Liver (tissue), 3 donors: ENCODE data around the gene EXOC3.

Experiments used
- EGR1 ChIP-seq, 2 donors: IDR thresholded peaks; 2 replicates each; pipeline ENCODE4 v1.6.1; 2016 to 2018; ENCODE audit warnings: antibody characterized with exemption in 2 of 2, low read depth in 2 of 2
- FOXA1 ChIP-seq: IDR thresholded peaks from 2 replicates; pipeline ENCODE4 v1.6.1; 2016; ENCODE audit warnings: antibody characterized with exemption
- FOXA2 ChIP-seq: IDR thresholded peaks from 2 replicates; pipeline ENCODE4 v1.6.1; 2016; ENCODE audit warnings: antibody characterized with exemption
- GABPA ChIP-seq, 2 donors: IDR thresholded peaks in 1 of 2; conservative IDR thresholded peaks in 1 of 2; 2 replicates each; pipeline ENCODE4 v1.6.1; 2016; ENCODE audit warnings: antibody characterized with exemption in 2 of 2, mild to moderate bottlenecking in 1 of 2, moderate library complexity in 1 of 2
- JUND ChIP-seq, 2 donors: IDR thresholded peaks; 2 replicates each; pipeline ENCODE4 v1.6.1; 2016; ENCODE audit warnings: antibody characterized with exemption in 2 of 2
- RAD21 ChIP-seq, 2 donors: IDR thresholded peaks; 2 replicates each; pipeline ENCODE4 v1.6.1; 2016; ENCODE audit warnings: antibody characterized with exemption in 2 of 2, mild to moderate bottlenecking in 2 of 2
- RXRA ChIP-seq, 2 donors: IDR thresholded peaks; 2 replicates each; pipeline ENCODE4 v1.6.1; 2017 to 2018; ENCODE audit warnings: antibody characterized with exemption in 2 of 2, mild to moderate bottlenecking in 1 of 2
- SP1 ChIP-seq: IDR thresholded peaks from 2 replicates; pipeline ENCODE4 v1.6.1; 2018; ENCODE audit warnings: antibody characterized with exemption, mild to moderate bottlenecking
- TAF1 ChIP-seq: conservative IDR thresholded peaks from 2 replicates; pipeline ENCODE4 v1.6.1; 2016; ENCODE audit warnings: antibody characterized with exemption, mild to moderate bottlenecking
- TF ChIP-seq, protein P1 (sequence below): fragments of 150-350 bp; IDR thresholded peaks from 2 replicates; pipeline ENCODE4 v1.5.1; 2017; ENCODE audit warnings: improper control_type of control experiment, low read depth, low read length; ENCODE audit not compliant: missing input control
- TF ChIP-seq, protein P2 (sequence below): IDR thresholded peaks from 2 replicates; pipeline ENCODE4 v1.6.1; 2016; ENCODE audit warnings: antibody characterized with exemption
- TF ChIP-seq, protein P3 (sequence below): IDR thresholded peaks from 2 replicates; pipeline ENCODE4 v1.6.1; 2016; ENCODE audit warnings: antibody characterized with exemption
- TF ChIP-seq, protein P4 (sequence below): IDR thresholded peaks from 2 replicates; pipeline ENCODE4 v1.6.1; 2016; ENCODE audit warnings: antibody characterized with exemption, mild to moderate bottlenecking
- TF ChIP-seq, protein P5 (sequence below): IDR thresholded peaks from 2 replicates; pipeline ENCODE4 v1.6.1; 2016; ENCODE audit warnings: antibody characterized with exemption
- donor health status: healthy.
- donor health status: healthy.

DNA sequence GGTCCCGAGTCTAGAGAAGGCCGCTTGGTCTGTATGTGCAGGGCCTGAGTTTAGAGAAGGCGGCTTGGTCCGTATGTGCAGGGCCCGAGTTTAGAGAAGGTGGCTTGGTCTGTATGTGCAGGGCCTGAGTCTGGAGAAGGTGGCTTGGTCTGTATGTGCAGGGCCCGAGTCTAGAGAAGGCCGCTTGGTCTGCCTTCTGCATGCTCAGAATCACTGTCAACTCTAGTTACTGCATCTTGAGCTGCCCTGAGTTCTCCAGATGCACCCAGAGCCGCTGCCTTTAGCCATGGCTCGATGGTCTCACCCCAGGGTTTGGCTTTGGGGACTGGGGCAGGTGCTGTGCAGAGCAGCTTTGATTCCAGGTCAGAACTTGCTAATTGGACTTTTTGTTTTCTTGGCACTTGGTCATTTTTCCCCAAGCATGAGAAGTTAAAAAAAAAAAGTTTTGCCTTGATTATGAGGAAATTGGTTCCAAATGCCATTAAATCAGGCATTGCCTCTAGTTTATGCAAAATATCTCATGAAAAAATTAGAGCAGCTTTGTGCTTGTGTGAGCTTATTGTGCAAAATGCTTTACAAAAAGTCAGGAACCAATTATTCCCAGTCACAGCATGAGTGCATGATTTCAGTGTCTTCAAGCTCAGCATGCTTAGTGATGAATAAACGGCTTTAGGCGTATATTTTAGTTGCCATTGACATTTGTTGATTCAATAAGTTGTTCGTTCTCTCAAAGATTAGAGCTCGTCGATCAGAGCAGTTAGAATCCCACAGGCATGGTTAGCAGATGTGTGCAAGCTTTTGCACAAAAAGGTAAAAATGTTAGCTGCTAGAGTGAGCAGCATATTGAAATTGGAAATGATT is 25.4 kb upstream of the EXOC3 start:
- TF ChIP-seq, protein P1, sequence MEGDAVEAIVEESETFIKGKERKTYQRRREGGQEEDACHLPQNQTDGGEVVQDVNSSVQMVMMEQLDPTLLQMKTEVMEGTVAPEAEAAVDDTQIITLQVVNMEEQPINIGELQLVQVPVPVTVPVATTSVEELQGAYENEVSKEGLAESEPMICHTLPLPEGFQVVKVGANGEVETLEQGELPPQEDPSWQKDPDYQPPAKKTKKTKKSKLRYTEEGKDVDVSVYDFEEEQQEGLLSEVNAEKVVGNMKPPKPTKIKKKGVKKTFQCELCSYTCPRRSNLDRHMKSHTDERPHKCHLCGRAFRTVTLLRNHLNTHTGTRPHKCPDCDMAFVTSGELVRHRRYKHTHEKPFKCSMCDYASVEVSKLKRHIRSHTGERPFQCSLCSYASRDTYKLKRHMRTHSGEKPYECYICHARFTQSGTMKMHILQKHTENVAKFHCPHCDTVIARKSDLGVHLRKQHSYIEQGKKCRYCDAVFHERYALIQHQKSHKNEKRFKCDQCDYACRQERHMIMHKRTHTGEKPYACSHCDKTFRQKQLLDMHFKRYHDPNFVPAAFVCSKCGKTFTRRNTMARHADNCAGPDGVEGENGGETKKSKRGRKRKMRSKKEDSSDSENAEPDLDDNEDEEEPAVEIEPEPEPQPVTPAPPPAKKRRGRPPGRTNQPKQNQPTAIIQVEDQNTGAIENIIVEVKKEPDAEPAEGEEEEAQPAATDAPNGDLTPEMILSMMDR: no peak
- no peak for TF ChIP-seq TAF1
- no peak for TF ChIP-seq RAD21 (IDR thresholded peaks at IDR 0.05)
- TF ChIP-seq, protein P2, sequence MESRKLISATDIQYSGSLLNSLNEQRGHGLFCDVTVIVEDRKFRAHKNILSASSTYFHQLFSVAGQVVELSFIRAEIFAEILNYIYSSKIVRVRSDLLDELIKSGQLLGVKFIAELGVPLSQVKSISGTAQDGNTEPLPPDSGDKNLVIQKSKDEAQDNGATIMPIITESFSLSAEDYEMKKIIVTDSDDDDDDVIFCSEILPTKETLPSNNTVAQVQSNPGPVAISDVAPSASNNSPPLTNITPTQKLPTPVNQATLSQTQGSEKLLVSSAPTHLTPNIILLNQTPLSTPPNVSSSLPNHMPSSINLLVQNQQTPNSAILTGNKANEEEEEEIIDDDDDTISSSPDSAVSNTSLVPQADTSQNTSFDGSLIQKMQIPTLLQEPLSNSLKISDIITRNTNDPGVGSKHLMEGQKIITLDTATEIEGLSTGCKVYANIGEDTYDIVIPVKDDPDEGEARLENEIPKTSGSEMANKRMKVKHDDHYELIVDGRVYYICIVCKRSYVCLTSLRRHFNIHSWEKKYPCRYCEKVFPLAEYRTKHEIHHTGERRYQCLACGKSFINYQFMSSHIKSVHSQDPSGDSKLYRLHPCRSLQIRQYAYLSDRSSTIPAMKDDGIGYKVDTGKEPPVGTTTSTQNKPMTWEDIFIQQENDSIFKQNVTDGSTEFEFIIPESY: no peak
- TF ChIP-seq, protein P3, sequence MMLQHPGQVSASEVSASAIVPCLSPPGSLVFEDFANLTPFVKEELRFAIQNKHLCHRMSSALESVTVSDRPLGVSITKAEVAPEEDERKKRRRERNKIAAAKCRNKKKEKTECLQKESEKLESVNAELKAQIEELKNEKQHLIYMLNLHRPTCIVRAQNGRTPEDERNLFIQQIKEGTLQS: no peak
- TF ChIP-seq, protein P4, sequence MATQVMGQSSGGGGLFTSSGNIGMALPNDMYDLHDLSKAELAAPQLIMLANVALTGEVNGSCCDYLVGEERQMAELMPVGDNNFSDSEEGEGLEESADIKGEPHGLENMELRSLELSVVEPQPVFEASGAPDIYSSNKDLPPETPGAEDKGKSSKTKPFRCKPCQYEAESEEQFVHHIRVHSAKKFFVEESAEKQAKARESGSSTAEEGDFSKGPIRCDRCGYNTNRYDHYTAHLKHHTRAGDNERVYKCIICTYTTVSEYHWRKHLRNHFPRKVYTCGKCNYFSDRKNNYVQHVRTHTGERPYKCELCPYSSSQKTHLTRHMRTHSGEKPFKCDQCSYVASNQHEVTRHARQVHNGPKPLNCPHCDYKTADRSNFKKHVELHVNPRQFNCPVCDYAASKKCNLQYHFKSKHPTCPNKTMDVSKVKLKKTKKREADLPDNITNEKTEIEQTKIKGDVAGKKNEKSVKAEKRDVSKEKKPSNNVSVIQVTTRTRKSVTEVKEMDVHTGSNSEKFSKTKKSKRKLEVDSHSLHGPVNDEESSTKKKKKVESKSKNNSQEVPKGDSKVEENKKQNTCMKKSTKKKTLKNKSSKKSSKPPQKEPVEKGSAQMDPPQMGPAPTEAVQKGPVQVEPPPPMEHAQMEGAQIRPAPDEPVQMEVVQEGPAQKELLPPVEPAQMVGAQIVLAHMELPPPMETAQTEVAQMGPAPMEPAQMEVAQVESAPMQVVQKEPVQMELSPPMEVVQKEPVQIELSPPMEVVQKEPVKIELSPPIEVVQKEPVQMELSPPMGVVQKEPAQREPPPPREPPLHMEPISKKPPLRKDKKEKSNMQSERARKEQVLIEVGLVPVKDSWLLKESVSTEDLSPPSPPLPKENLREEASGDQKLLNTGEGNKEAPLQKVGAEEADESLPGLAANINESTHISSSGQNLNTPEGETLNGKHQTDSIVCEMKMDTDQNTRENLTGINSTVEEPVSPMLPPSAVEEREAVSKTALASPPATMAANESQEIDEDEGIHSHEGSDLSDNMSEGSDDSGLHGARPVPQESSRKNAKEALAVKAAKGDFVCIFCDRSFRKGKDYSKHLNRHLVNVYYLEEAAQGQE: no peak
- TF ChIP-seq, protein P5, sequence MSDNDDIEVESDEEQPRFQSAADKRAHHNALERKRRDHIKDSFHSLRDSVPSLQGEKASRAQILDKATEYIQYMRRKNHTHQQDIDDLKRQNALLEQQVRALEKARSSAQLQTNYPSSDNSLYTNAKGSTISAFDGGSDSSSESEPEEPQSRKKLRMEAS: no peak
- TF ChIP-seq EGR1 (IDR thresholded peaks at IDR 0.05; ENCODE audit: low read depth in 2 of 2): no peak
- no peak for TF ChIP-seq FOXA1
- no peak for TF ChIP-seq JUND (IDR thresholded peaks at IDR 0.05)
- TF ChIP-seq SP1: no peak
- TF ChIP-seq GABPA (IDR thresholded peaks at IDR 0.05 in 1 of 2, conservative IDR thresholded peaks at IDR 0.05 in 1 of 2): no peak
- no peak for TF ChIP-seq RXRA (IDR thresholded peaks at IDR 0.05)
- no peak for TF ChIP-seq FOXA2
